HepG2 (cell line): Measurements from ENCODE around the gene DUS1L. TPM values are rescaled to one million over a fixed set of nuclear protein-coding genes. Genes with fewer than 3 reads are reported as not detected.

Experiments used
- AGO2 ChIP-seq: fragments of 200-400 bp; formaldehyde crosslinking; optimal IDR thresholded peaks from 2 replicates; pipeline ENCODE3; 2017; ENCODE audit warnings: mild to moderate bottlenecking, low read depth, low read length, moderate library complexity
- ATF7 ChIP-seq, 2 experiments: fragments of 450-650 bp in 1 of 2; sonication (generic) in 1 of 2; formaldehyde crosslinking in 1 of 2; IDR thresholded peaks; 2 replicates each; pipeline versions ENCODE4 v1.4.0 to v1.6.1; 2016 to 2020; ENCODE audit warnings: antibody characterized with exemption in 1 of 2, mild to moderate bottlenecking in 1 of 2, missing genetic modification reagents in 1 of 2
- CBFB ChIP-seq: sonication (generic); formaldehyde crosslinking; IDR thresholded peaks from 2 replicates; pipeline ENCODE4 v1.4.0; 2020; ENCODE audit warnings: missing genetic modification reagents
- ELF1 ChIP-seq: sonication (generic); formaldehyde crosslinking; IDR thresholded peaks from 2 replicates; pipeline ENCODE4 v1.4.0; 2020; ENCODE audit warnings: missing genetic modification reagents
- GATAD1 ChIP-seq: IDR thresholded peaks from 2 replicates; pipeline ENCODE4 v1.6.1; 2016; ENCODE audit warnings: missing genetic modification reagents, missing compliant biosample characterization
- KDM1A ChIP-seq: IDR thresholded peaks from 2 replicates; pipeline ENCODE4 v1.6.1; 2016; ENCODE audit warnings: missing compliant biosample characterization
- MTA1 ChIP-seq: sonication (generic); formaldehyde crosslinking; IDR thresholded peaks from 2 replicates; pipeline ENCODE4 v1.4.0; 2020; ENCODE audit warnings: missing genetic modification reagents, mild to moderate bottlenecking, borderline replicate concordance
- NR2F2 ChIP-seq: IDR thresholded peaks from 2 replicates; pipeline ENCODE4 v1.6.1; 2012; ENCODE audit warnings: low read depth, inconsistent platforms, borderline replicate concordance
- SETDB1 ChIP-seq: sonication (generic); formaldehyde crosslinking; IDR thresholded peaks from 2 replicates; pipeline ENCODE4 v1.5.1; 2020; ENCODE audit warnings: missing genetic modification reagents, mild to moderate bottlenecking, borderline replicate concordance
- SMARCE1 ChIP-seq: fragments of 450-650 bp; IDR thresholded peaks from 2 replicates; pipeline ENCODE4 v1.6.1; 2017; ENCODE audit warnings: borderline replicate concordance
- SMC3 ChIP-seq: IDR thresholded peaks from 2 replicates; pipeline ENCODE4 v1.6.1; 2011; ENCODE audit warnings: low read length, improper control_type of control experiment
- THAP9 ChIP-seq: sonication (generic); formaldehyde crosslinking; IDR thresholded peaks from 2 replicates; pipeline ENCODE4; 2020; ENCODE audit warnings: missing genetic modification reagents, mild to moderate bottlenecking, borderline replicate concordance
- ZBTB21 ChIP-seq: sonication (generic); formaldehyde crosslinking; IDR thresholded peaks from 2 replicates; pipeline ENCODE4 v1.4.0; 2020; ENCODE audit warnings: missing genetic modification reagents
- ZBTB33 ChIP-seq: sonication (generic); formaldehyde crosslinking; IDR thresholded peaks from 2 replicates; pipeline ENCODE4 v1.4.0; 2020; ENCODE audit warnings: missing genetic modification reagents
- ZNF121 ChIP-seq: sonication (generic); formaldehyde crosslinking; IDR thresholded peaks from 2 replicates; pipeline ENCODE4 v1.5.0; 2020; ENCODE audit warnings: mild to moderate bottlenecking, missing genetic modification reagents
- ZNF33A ChIP-seq: sonication (generic); formaldehyde crosslinking; IDR thresholded peaks from 2 replicates; pipeline ENCODE4 v1.5.1; 2020; ENCODE audit warnings: missing genetic modification reagents, mild to moderate bottlenecking, moderate library complexity, borderline replicate concordance
- polyA plus RNA-seq, 8 experiments: library from polyadenylated mRNA; depleted of rRNA in 3 of 8; stranded (reverse) in 7 of 8; unstranded in 1 of 8; fragments of >200 nt; fragmentation: Illumina TruSeq in 4 of 8; extraction: Trizol in 4 of 8; gene quantifications; 2 replicates each; pipeline versions ENCODE4 v1.2.1 to v1.2.3, GENCODE V29; 2011 to 2016; ENCODE audit warnings: low read depth in 4 of 8, missing spikeins in 1 of 8, mixed read lengths in 1 of 8; ENCODE audit not compliant: insufficient read depth in 1 of 8
- total RNA-seq, 5 experiments: library from RNA; depleted of rRNA; stranded (reverse); fragments of >200 nt; fragmentation: Illumina TruSeq; extraction: Trizol; gene quantifications; 2 replicates each; pipeline ENCODE4 v1.2.3, GENCODE V29; 2016; ENCODE audit warnings: low read depth in 1 of 5
- TF ChIP-seq, protein P1 (sequence below): IDR thresholded peaks from 2 replicates; pipeline ENCODE4 v1.4.0; 2020; ENCODE audit warnings: mild to moderate bottlenecking, missing genetic modification reagents
- TF ChIP-seq, protein P2 (sequence below): sonication (generic); formaldehyde crosslinking; IDR thresholded peaks from 2 replicates; pipeline ENCODE4 v1.4.0; 2020; ENCODE audit warnings: missing genetic modification reagents

DUS1L gene
- total and polyA plus RNA-seq, 2 of the 13 experiments (the other 11 are each of a cell fraction or from before 2014, with no cell fraction given) = 81.0 to 109 TPM

- TF ChIP-seq, protein P1, sequence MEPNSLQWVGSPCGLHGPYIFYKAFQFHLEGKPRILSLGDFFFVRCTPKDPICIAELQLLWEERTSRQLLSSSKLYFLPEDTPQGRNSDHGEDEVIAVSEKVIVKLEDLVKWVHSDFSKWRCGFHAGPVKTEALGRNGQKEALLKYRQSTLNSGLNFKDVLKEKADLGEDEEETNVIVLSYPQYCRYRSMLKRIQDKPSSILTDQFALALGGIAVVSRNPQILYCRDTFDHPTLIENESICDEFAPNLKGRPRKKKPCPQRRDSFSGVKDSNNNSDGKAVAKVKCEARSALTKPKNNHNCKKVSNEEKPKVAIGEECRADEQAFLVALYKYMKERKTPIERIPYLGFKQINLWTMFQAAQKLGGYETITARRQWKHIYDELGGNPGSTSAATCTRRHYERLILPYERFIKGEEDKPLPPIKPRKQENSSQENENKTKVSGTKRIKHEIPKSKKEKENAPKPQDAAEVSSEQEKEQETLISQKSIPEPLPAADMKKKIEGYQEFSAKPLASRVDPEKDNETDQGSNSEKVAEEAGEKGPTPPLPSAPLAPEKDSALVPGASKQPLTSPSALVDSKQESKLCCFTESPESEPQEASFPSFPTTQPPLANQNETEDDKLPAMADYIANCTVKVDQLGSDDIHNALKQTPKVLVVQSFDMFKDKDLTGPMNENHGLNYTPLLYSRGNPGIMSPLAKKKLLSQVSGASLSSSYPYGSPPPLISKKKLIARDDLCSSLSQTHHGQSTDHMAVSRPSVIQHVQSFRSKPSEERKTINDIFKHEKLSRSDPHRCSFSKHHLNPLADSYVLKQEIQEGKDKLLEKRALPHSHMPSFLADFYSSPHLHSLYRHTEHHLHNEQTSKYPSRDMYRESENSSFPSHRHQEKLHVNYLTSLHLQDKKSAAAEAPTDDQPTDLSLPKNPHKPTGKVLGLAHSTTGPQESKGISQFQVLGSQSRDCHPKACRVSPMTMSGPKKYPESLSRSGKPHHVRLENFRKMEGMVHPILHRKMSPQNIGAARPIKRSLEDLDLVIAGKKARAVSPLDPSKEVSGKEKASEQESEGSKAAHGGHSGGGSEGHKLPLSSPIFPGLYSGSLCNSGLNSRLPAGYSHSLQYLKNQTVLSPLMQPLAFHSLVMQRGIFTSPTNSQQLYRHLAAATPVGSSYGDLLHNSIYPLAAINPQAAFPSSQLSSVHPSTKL = no peak
- no peak for TF ChIP-seq ATF7 (IDR thresholded peaks at IDR 0.05)
- TF ChIP-seq ATF7 (CRISPR knock-in tag; IDR thresholded peaks at IDR 0.05) = no peak
- TF ChIP-seq MTA1 = no peak
- 0 out of 2 replicates have a peak, but pooled peaks have one; percentile 6 for TF ChIP-seq THAP9
- no peak for TF ChIP-seq ZBTB33 (CRISPR knock-in tag)
- TF ChIP-seq AGO2 = peak; percentile 87
- TF ChIP-seq ZBTB21 (CRISPR knock-in tag) = no peak
- no peak for TF ChIP-seq SETDB1 (CRISPR knock-in tag)
- no peak for TF ChIP-seq ZNF33A
- no peak for TF ChIP-seq ELF1 (CRISPR knock-in tag)
- TF ChIP-seq, protein P2, sequence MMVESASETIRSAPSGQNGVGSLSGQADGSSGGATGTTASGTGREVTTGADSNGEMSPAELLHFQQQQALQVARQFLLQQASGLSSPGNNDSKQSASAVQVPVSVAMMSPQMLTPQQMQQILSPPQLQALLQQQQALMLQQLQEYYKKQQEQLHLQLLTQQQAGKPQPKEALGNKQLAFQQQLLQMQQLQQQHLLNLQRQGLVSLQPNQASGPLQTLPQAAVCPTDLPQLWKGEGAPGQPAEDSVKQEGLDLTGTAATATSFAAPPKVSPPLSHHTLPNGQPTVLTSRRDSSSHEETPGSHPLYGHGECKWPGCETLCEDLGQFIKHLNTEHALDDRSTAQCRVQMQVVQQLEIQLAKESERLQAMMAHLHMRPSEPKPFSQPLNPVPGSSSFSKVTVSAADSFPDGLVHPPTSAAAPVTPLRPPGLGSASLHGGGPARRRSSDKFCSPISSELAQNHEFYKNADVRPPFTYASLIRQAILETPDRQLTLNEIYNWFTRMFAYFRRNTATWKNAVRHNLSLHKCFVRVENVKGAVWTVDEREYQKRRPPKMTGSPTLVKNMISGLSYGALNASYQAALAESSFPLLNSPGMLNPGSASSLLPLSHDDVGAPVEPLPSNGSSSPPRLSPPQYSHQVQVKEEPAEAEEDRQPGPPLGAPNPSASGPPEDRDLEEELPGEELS = no peak
- TF ChIP-seq NR2F2 = peak; percentile 59; the same call in 1 of the 2 replicates
- TF ChIP-seq KDM1A = no peak
- no peak for TF ChIP-seq ZNF121 (CRISPR knock-in tag)
- no peak for TF ChIP-seq GATAD1
- no peak for TF ChIP-seq CBFB
- TF ChIP-seq SMARCE1 = no peak
- TF ChIP-seq SMC3 = no peak
These were observed 10.6 kb upstream of the DUS1L start (continued) for GRCh38 chr17:82076018-82076784.
